ENCODE results near the gene FOXO3. TPM values are rescaled to one million over a fixed set of nuclear protein-coding genes. Genes with fewer than 3 reads are reported as not detected.
A peak's percentile ranks its signal among the peaks of the same experiment; 100 is the strongest.

The FOXO3 gene
- total RNA-seq, 1 donor from 2014 or later, result 37.3 TPM

GRCh38 chr6:108557494-108558371, 3.0 kb upstream of the FOXO3 start:
- Histone ChIP-seq H3K9ac (ENCODE audit: low read length) (peak overlapping the region; percentile 94), H3K79me2 (ENCODE audit: insufficient read depth, low read length) (peaks cover 13% of the 10 kb centered on the region), H3K9me3 (ENCODE audit: insufficient read depth, low read depth, low read length) (no peaks in the 10 kb centered on the region), H3K4me2 (ENCODE audit: low read length) (peak overlapping the region; percentile 99), H3K4me3 (ENCODE audit: insufficient read depth, low read depth, low read length) (peak overlapping the region; percentile 85), H2AFZ (ENCODE audit: low read depth, low read length) (peak overlapping the region; percentile 98), H4K20me1 (ENCODE audit: insufficient read depth, low read length) (peaks cover 12% of the 10 kb centered on the region), H3K36me3 (ENCODE audit: insufficient read depth, low read length) (no peaks in the 10 kb centered on the region), H3K27ac (ENCODE audit: low read depth, low read length) (peak overlapping the region; percentile 95), H3K27me3 (ENCODE audit: insufficient read depth, low read length) (peaks cover 14% of the 10 kb centered on the region), H3K4me1 (ENCODE audit: insufficient read depth, low read length) (peaks cover 12% of the 10 kb centered on the region)
- FAIRE-seq, result no peak
- H3K27me3 Mint-ChIP-seq (ENCODE audit: low read depth, unreplicated experiment), result peaks cover 32% of the 10 kb centered on the region
- H3K27ac Mint-ChIP-seq (ENCODE audit: unreplicated experiment), result peak overlapping the region; percentile 84
- H3K36me3 Mint-ChIP-seq (ENCODE audit: low read depth, unreplicated experiment), result no peaks in the 10 kb centered on the region
- peak overlapping the region; percentile 90 for H3K4me3 Mint-ChIP-seq (ENCODE audit: unreplicated experiment)
- DNase-seq (ENCODE audit: low read depth), result no peak
- H3K4me1 Mint-ChIP-seq (ENCODE audit: low read depth, unreplicated experiment), result peaks cover 3% of the 10 kb centered on the region
- TF ChIP-seq EZH2 (IDR thresholded peaks at IDR 0.05; ENCODE audit: insufficient read depth, low read length) (no peak), CTCF (IDR thresholded peaks at IDR 0.05; ENCODE audit: insufficient read depth, low read depth, low read length) (no peak)
- H3K9me3 Mint-ChIP-seq (ENCODE audit: unreplicated experiment), result no peaks in the 10 kb centered on the region

- DNase-seq (ENCODE audit: low read depth) (peak; percentile 98), FAIRE-seq (no peak)
- Histone ChIP-seq H3K9ac (ENCODE audit: low read length) (peak overlapping the region; percentile 94), H3K27me3 (ENCODE audit: insufficient read depth, low read length) (peaks cover 14% of the 10 kb centered on the region), H3K4me1 (ENCODE audit: insufficient read depth, low read length) (peaks cover 17% of the 10 kb centered on the region), H3K79me2 (ENCODE audit: insufficient read depth, low read length) (peaks cover 21% of the 10 kb centered on the region), H3K36me3 (ENCODE audit: insufficient read depth, low read length) (no peaks in the 10 kb centered on the region), H3K4me3 (ENCODE audit: insufficient read depth, low read depth, low read length) (peak overlapping the region; percentile 95), H2AFZ (ENCODE audit: low read depth, low read length) (peak overlapping the region; percentile 92), H4K20me1 (ENCODE audit: insufficient read depth, low read length) (peaks cover 20% of the 10 kb centered on the region), H3K4me2 (ENCODE audit: low read length) (peak overlapping the region; percentile 99), H3K9me3 (ENCODE audit: insufficient read depth, low read depth, low read length) (no peaks in the 10 kb centered on the region), H3K27ac (ENCODE audit: low read depth, low read length) (peak overlapping the region; percentile 95)
- Mint-ChIP-seq H3K27me3 (ENCODE audit: low read depth, unreplicated experiment) (peaks cover 28% of the 10 kb centered on the region), H3K4me1 (ENCODE audit: low read depth, unreplicated experiment) (peaks cover 6% of the 10 kb centered on the region), H3K9me3 (ENCODE audit: unreplicated experiment) (no peaks in the 10 kb centered on the region), H3K27ac (ENCODE audit: unreplicated experiment) (peak overlapping the region; percentile 84), H3K4me3 (ENCODE audit: unreplicated experiment) (peak overlapping the region; percentile 90), H3K36me3 (ENCODE audit: low read depth, unreplicated experiment) (no peaks in the 10 kb centered on the region)
- TF ChIP-seq EZH2 (IDR thresholded peaks at IDR 0.05; ENCODE audit: insufficient read depth, low read length) (no peak), CTCF (IDR thresholded peaks at IDR 0.05; ENCODE audit: insufficient read depth, low read depth, low read length) (no peak)
These were observed 2.2 kb upstream of the FOXO3 start for GRCh38 chr6:108558372-108559096.
